GM12872 (cell line): ENCODE results near the gene CXXC5.

ENCODE experiments used
- TF ChIP-seq, protein P1 (sequence below): IDR thresholded peaks from 3 replicates; pipeline ENCODE4 v1.5.1; 2011; ENCODE audit warnings: low read depth, mild to moderate bottlenecking, low read length, moderate library complexity; ENCODE audit not compliant: insufficient read depth

Gene CXXC5

DNA sequence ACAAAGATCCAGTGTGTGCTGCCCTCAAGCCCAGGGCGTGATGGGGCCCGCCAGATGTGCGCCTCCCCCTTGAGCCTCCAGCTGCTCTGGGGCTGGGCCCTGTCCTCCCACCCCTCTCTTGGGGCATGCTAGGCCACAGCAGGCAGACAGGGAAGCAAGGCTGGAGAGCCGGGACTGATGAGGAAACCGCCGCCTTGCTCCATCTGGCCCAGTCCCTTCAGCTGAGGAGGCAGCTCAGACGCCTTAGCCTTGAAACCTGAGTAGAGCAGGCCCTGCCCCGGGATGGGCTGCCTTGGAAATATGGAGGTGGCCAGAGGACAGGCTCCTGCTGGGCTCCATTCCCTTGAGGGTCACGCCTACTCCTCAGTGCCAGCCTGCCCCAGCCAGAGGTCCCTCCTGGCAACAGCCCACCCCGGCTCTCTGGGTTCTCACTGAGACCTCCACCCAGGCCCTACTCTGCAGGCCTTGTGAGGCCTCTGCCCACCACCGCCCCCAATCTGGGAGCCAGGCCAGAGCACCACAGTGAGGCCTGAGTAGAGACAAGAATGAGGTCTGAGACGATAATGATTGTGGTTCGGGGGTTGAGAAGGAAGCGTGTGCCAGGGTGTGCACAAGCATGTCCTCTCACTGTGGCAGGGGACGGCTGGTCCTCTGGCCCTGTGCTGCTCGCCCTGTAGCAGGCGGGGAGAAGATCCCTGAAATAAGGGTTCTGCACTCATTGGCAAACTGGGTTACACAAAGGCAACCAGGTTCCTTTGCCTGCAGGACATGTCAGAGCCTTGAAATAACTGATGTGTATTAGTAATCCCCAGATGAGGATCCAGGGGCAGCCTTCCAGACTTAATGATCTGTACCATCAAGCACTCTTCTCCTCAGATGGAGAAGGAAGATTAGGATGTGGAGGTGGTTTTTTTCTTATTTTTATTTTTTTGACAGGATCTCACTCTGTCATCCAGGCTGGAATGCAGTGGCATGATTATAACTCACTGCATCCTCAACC, 30.9 kb downstream of the CXXC5 start:
- TF ChIP-seq, protein P1, sequence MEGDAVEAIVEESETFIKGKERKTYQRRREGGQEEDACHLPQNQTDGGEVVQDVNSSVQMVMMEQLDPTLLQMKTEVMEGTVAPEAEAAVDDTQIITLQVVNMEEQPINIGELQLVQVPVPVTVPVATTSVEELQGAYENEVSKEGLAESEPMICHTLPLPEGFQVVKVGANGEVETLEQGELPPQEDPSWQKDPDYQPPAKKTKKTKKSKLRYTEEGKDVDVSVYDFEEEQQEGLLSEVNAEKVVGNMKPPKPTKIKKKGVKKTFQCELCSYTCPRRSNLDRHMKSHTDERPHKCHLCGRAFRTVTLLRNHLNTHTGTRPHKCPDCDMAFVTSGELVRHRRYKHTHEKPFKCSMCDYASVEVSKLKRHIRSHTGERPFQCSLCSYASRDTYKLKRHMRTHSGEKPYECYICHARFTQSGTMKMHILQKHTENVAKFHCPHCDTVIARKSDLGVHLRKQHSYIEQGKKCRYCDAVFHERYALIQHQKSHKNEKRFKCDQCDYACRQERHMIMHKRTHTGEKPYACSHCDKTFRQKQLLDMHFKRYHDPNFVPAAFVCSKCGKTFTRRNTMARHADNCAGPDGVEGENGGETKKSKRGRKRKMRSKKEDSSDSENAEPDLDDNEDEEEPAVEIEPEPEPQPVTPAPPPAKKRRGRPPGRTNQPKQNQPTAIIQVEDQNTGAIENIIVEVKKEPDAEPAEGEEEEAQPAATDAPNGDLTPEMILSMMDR: no peak

DNA sequence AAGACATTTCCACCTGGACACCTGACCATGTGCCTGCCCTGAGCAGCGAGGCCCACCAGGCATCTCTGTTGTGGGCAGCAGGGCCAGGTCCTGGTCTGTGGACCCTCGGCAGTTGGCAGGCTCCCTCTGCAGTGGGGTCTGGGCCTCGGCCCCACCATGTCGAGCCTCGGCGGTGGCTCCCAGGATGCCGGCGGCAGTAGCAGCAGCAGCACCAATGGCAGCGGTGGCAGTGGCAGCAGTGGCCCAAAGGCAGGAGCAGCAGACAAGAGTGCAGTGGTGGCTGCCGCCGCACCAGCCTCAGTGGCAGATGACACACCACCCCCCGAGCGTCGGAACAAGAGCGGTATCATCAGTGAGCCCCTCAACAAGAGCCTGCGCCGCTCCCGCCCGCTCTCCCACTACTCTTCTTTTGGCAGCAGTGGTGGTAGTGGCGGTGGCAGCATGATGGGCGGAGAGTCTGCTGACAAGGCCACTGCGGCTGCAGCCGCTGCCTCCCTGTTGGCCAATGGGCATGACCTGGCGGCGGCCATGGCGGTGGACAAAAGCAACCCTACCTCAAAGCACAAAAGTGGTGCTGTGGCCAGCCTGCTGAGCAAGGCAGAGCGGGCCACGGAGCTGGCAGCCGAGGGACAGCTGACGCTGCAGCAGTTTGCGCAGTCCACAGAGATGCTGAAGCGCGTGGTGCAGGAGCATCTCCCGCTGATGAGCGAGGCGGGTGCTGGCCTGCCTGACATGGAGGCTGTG, 32.4 kb downstream of the CXXC5 start:
- TF ChIP-seq, protein P1: no peak

GRCh38 chr5:139681112-139681458, 32.9 kb downstream of the CXXC5 start:
- TF ChIP-seq, protein P1: no peak

DNA sequence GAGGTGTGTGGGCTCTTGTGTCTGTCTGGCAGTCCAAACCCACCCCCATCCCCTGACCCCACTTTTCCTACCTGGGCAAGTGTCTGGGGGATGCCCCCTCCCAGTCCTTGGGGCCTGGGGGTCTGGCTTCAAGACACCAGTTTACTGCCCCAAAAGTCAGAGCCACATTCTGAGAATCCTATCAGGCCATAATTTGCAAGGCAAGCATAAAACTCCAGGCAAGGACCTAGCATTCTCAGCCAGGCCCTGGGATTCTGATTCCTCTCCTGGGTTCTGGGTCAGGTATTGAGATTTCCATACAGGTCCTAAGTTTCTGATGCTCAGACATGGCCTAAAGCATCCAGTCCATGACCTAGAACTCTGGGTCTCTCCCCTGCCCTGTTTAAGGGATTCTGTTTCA, 33.3 kb downstream of the CXXC5 start:
- TF ChIP-seq, protein P1: no peak

DNA sequence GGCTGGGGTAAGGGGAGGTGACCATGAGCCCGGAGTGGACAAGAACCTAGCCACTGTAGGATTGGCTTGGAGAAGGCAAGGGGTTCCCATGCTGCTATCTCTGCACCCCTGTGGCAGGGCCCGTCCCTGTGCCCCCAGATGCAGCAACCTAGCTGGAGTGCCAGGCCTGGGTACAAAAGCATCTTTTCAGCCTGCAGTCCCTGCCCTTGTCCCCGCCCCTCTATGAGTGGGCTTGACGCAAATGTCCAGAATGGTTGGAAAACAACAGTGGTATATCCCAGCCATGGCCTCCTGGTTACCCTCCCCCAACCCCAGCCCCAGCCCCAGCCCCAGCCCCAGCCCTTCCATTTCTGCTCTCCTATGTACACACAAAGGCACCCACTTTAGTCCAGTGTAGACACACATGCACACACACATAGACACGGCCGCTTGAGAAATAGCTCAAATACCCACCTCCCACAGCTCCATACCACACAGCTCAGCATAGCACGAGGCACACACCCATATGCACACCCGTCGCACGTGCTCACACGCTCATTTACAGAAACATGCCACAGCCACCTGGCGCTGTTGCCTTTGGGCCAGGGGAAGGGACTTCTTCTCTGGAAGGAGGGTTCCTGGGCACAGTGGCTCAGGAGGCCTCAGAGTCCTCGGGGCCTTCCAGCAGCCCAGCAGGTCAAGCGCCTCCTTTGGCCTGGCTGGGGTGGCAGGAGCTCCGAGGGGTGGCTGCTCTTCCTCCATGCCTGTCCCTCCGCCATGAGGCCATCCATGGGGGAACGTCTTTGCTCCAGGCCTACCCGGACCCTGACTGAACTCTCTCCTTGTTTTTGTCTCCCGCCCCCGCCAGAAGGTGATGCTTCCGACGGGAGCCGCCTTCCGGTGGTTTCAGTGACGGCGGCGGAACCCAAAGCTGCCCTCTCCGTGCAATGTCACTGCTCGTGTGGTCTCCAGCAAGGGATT, 34.1 kb downstream of the CXXC5 start:
- TF ChIP-seq, protein P1: no peak

GRCh38 chr5:139683295-139684271, 35.4 kb downstream of the CXXC5 start:
- TF ChIP-seq, protein P1: no peak
